GM21528 (cell line): Measurements from ENCODE around the gene FARP1.

Experiments
- ATAC-seq: cut with Tn5 transposase; IDR thresholded peaks from one replicate; pipeline ENCODE4 v1.9.1; 2021; ENCODE audit warnings: mild to moderate bottlenecking, moderate library complexity; ENCODE audit not compliant: unreplicated experiment, low FRiP score

Gene FARP1

GRCh38 chr13:98487016-98487415 lies 344.1 kb downstream of the FARP1 start:
- no peak for ATAC-seq

GRCh38 chr13:98487522-98487921 lies 344.6 kb downstream of the FARP1 start:
- no peak for ATAC-seq

- peak; percentile 64 for ATAC-seq
These were observed 345.8 kb downstream of the FARP1 start for GRCh38 chr13:98488736-98489135.

- ATAC-seq = no peak
These were observed 346.7 kb downstream of the FARP1 start for GRCh38 chr13:98489446-98490194.

- no peak for ATAC-seq
These were observed 347.4 kb downstream of the FARP1 start for GRCh38 chr13:98490195-98490836.

GRCh38 chr13:98490866-98491265 lies 348.0 kb downstream of the FARP1 start:
- ATAC-seq = no peak

- ATAC-seq = no peak
These were observed 349.6 kb downstream of the FARP1 start for GRCh38 chr13:98492335-98493041.

- no peak for ATAC-seq
These were observed 350.3 kb downstream of the FARP1 start for GRCh38 chr13:98493042-98493712.

- no peak for ATAC-seq
These were observed 351.9 kb downstream of the FARP1 start for GRCh38 chr13:98494769-98495168.

GRCh38 chr13:98495627-98496478 lies 353.0 kb downstream of the FARP1 start:
- ATAC-seq = no peak

- ATAC-seq = no peak
These were observed 353.5 kb downstream of the FARP1 start for GRCh38 chr13:98496479-98496791.

- no peak for ATAC-seq
These were observed 354.1 kb downstream of the FARP1 start for GRCh38 chr13:98496966-98497365.

GRCh38 chr13:98500963-98501421 lies 358.1 kb downstream of the FARP1 start:
- peak; percentile 62 for ATAC-seq

GRCh38 chr13:98503175-98504028 lies 360.5 kb downstream of the FARP1 start:
- ATAC-seq = no peak

- peak; percentile 1 for ATAC-seq
These were observed 361.1 kb downstream of the FARP1 start for GRCh38 chr13:98504029-98504351.

GRCh38 chr13:98504371-98504963 lies 361.6 kb downstream of the FARP1 start:
- ATAC-seq = peak; percentile 50
